SK-N-SH (cell line): ENCODE results near the gene MXRA8.

ENCODE experiments used
- EP300 ChIP-seq, 2 experiments: IDR thresholded peaks; 2 replicates each; pipeline versions ENCODE4 v1.4.0 to v1.6.1; 2012; ENCODE audit warnings: borderline replicate concordance in 1 of 2, low read depth in 1 of 2, low read length in 1 of 2
- EZH2phosphoT487 ChIP-seq: fragments of 200-600 bp; sonication (generic); IDR thresholded peaks from 2 replicates; pipeline ENCODE4 v1.6.1; 2017; ENCODE audit warnings: low read depth, mixed run types, mild to moderate bottlenecking, antibody characterized with exemption, moderate library complexity, borderline replicate concordance
- MXI1 ChIP-seq: IDR thresholded peaks from 2 replicates; pipeline ENCODE4 v1.6.1; 2012; ENCODE audit warnings: mild to moderate bottlenecking, low read depth, low read length, improper control_type of control experiment
- NRF1 ChIP-seq: IDR thresholded peaks from 2 replicates; pipeline ENCODE4 v1.6.1; 2012; ENCODE audit warnings: low read depth, mild to moderate bottlenecking, low read length
- POLR2AphosphoS5 ChIP-seq: IDR thresholded peaks from 2 replicates; pipeline ENCODE4 v1.6.1; 2012; ENCODE audit warnings: low read depth, low read length
- RAD21 ChIP-seq: IDR thresholded peaks from 2 replicates; pipeline ENCODE4 v1.6.1; 2012; ENCODE audit warnings: mild to moderate bottlenecking, low read length
- RFX5 ChIP-seq: IDR thresholded peaks from 2 replicates; pipeline ENCODE4 v1.6.1; 2012; ENCODE audit warnings: mild to moderate bottlenecking, improper control_type of control experiment, low read length
- TAF1 ChIP-seq: IDR thresholded peaks from 2 replicates; pipeline ENCODE4 v1.6.1; 2012; ENCODE audit warnings: low read depth, mild to moderate bottlenecking, low read length, moderate library complexity, borderline replicate concordance
- TCF12 ChIP-seq: IDR thresholded peaks from 2 replicates; pipeline ENCODE4 v1.4.0; 2012
- YY1 ChIP-seq: IDR thresholded peaks from 2 replicates; pipeline ENCODE4 v1.4.0; 2012; ENCODE audit warnings: low read depth, mild to moderate bottlenecking
- TF ChIP-seq, protein P1 (sequence below): IDR thresholded peaks from 2 replicates; pipeline ENCODE4 v1.4.0; 2012; ENCODE audit warnings: low read depth
- TF ChIP-seq, protein P2 (sequence below): fragments of 200-600 bp; sonication (generic); IDR thresholded peaks from 2 replicates; pipeline ENCODE4 v1.6.1; 2017; ENCODE audit warnings: antibody characterized with exemption, mild to moderate bottlenecking, moderate library complexity

DNA sequence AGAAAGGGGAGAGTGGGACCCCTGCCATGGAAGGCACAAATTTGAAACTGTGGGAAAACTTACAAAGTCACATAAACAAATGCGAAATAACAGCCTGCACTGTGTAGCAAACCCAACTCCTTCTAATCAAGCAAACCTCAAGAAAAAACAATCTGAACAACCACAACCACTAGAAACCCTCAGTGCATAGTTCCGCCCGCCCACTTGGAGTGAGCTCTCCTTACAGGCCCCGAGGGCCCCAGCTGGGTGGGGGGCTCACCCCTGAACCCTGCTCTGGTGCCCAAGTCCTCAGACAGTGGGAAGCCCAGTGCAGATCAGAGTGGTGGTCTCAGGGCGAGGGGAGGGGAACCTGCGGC is 931 bp upstream of the MXRA8 start:
- TF ChIP-seq RFX5 (no peak), MXI1 (no peak), NRF1 (no peak), POLR2AphosphoS5 (no peak), EZH2phosphoT487 (no peak), YY1 (no peak), EP300 (IDR thresholded peaks at IDR 0.05; ENCODE audit: borderline replicate concordance in 1 of 2, low read depth in 1 of 2, low read length in 1 of 2) (no peak), TAF1 (no peak), TCF12 (no peak), RAD21 (no peak)
- TF ChIP-seq, protein P1, sequence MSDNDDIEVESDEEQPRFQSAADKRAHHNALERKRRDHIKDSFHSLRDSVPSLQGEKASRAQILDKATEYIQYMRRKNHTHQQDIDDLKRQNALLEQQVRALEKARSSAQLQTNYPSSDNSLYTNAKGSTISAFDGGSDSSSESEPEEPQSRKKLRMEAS, result no peak
- TF ChIP-seq, protein P2, sequence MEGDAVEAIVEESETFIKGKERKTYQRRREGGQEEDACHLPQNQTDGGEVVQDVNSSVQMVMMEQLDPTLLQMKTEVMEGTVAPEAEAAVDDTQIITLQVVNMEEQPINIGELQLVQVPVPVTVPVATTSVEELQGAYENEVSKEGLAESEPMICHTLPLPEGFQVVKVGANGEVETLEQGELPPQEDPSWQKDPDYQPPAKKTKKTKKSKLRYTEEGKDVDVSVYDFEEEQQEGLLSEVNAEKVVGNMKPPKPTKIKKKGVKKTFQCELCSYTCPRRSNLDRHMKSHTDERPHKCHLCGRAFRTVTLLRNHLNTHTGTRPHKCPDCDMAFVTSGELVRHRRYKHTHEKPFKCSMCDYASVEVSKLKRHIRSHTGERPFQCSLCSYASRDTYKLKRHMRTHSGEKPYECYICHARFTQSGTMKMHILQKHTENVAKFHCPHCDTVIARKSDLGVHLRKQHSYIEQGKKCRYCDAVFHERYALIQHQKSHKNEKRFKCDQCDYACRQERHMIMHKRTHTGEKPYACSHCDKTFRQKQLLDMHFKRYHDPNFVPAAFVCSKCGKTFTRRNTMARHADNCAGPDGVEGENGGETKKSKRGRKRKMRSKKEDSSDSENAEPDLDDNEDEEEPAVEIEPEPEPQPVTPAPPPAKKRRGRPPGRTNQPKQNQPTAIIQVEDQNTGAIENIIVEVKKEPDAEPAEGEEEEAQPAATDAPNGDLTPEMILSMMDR, result no peak
